K562 (cell line): Measurements from ENCODE around the gene MIDN. TPM values are rescaled to one million over a fixed set of nuclear protein-coding genes. Genes with fewer than 3 reads are reported as not detected.

Source experiments
- ARID2 ChIP-seq: fragments of 450-650 bp; IDR thresholded peaks from 2 replicates; pipeline ENCODE4 v1.6.1; 2017; ENCODE audit warnings: antibody characterized with exemption, mild to moderate bottlenecking
- ATF7 ChIP-seq: fragments of 450-650 bp; IDR thresholded peaks from 2 replicates; pipeline ENCODE4 v1.7.1; 2014; ENCODE audit warnings: mild to moderate bottlenecking, moderate library complexity
- FOXA3 ChIP-seq, 2 experiments: fragments of 450-650 bp in 1 of 2; sonication (generic) in 1 of 2; formaldehyde crosslinking; IDR thresholded peaks in 1 of 2; conservative IDR thresholded peaks in 1 of 2; 2 replicates each; pipeline versions ENCODE4 v1.4.0 to v1.8.0; 2020 to 2022; ENCODE audit warnings: mild to moderate bottlenecking in 2 of 2, missing genetic modification reagents in 1 of 2
- FOXP1 ChIP-seq: sonication (generic); formaldehyde crosslinking; IDR thresholded peaks from 2 replicates; pipeline ENCODE4 v1.8.0; 2022; ENCODE audit warnings: mild to moderate bottlenecking, missing genetic modification reagents
- GATAD2A ChIP-seq: fragments of 450-650 bp; IDR thresholded peaks from 2 replicates; pipeline ENCODE4 v1.6.1; 2017
- JUND ChIP-seq, 2 experiments: IDR thresholded peaks; 2 replicates in 1 of 2; 3 replicates in 1 of 2; pipeline ENCODE4 v1.6.1; 2011; ENCODE audit warnings: borderline replicate concordance in 2 of 2, low read depth in 2 of 2, low read length in 2 of 2, improper control_type of control experiment in 1 of 2, missing biosample characterization in 1 of 2, missing genetic modification characterization in 1 of 2, missing genetic modification reagents in 1 of 2
- KLF16 ChIP-seq: IDR thresholded peaks from 2 replicates; pipeline ENCODE4 v1.6.1; 2016; ENCODE audit warnings: antibody characterized with exemption
- TEAD4 ChIP-seq, 2 experiments: sonication (generic) in 1 of 2; formaldehyde crosslinking in 1 of 2; IDR thresholded peaks; 2 replicates each; pipeline versions ENCODE4 v1.6.1 to v1.8.0; 2012 to 2022; ENCODE audit warnings: borderline replicate concordance in 1 of 2, inconsistent platforms in 1 of 2, low read length in 1 of 2, mild to moderate bottlenecking in 1 of 2, missing genetic modification reagents in 1 of 2
- ZNF436 ChIP-seq: fragments of 250-450, 450-650 bp; sonication (Bioruptor Pico); formaldehyde crosslinking; IDR thresholded peaks from 2 replicates; pipeline ENCODE4 v1.7.0; 2020; ENCODE audit warnings: mild to moderate bottlenecking
- polyA plus RNA-seq, 8 experiments: library from polyadenylated mRNA; depleted of rRNA in 4 of 8; stranded (reverse) in 5 of 8; unstranded in 3 of 8; fragments of >200 nt; fragmentation: Nextera tagmentation in 2 of 8; fragmentation: Illumina TruSeq in 1 of 8; extraction: Ambion mirVana in 2 of 8; extraction: Trizol in 1 of 8; gene quantifications; 2 replicates each; pipeline versions ENCODE4 v1.2.1 to v1.2.3, GENCODE V29; 2011 to 2014; ENCODE audit warnings: inconsistent platforms in 1 of 8, missing spikeins in 1 of 8
- total RNA-seq, 7 experiments: library from RNA; depleted of rRNA in 6 of 7; stranded (reverse); fragments of >200 nt in 6 of 7; fragmentation: Illumina TruSeq in 2 of 7; extraction: Trizol in 2 of 7; gene quantifications; 2 replicates each; pipeline versions ENCODE4 v1.2.1 to v1.2.3, GENCODE V29; 2011 to 2021; ENCODE audit warnings: low replicate concordance in 1 of 7
- TF ChIP-seq, protein P1 (sequence below), 2 experiments: fragments of 250-450 bp in 1 of 2; fragments of 450-650 bp in 1 of 2; sonication (Bioruptor Pico) in 1 of 2; IDR thresholded peaks; 2 replicates each; pipeline versions ENCODE4 v1.6.1 to v1.8.0; 2016 to 2021; ENCODE audit warnings: mild to moderate bottlenecking in 2 of 2, moderate library complexity in 2 of 2, missing compliant biosample characterization in 1 of 2, missing genetic modification characterization in 1 of 2
- TF ChIP-seq, protein P2 (sequence below): fragments of 200-800 bp; sonication (Bioruptor generic); IDR thresholded peaks from 2 replicates; pipeline ENCODE4 v1.6.1; 2017; ENCODE audit warnings: missing genetic modification characterization, missing compliant biosample characterization
- TF ChIP-seq, protein P3 (sequence below): fragments of 200-800 bp; sonication (Bioruptor generic); IDR thresholded peaks from 2 replicates; pipeline ENCODE4 v1.6.1; 2017; ENCODE audit warnings: missing genetic modification characterization, missing compliant biosample characterization
- TF ChIP-seq, protein P4 (sequence below): sonication (generic); formaldehyde crosslinking; IDR thresholded peaks from 2 replicates; pipeline ENCODE4 v1.8.0; 2022; ENCODE audit warnings: missing genetic modification reagents, mild to moderate bottlenecking, moderate library complexity, borderline replicate concordance
- TF ChIP-seq, protein P5 (sequence below): sonication (generic); formaldehyde crosslinking; IDR thresholded peaks from 2 replicates; pipeline ENCODE4 v1.8.0; 2023; ENCODE audit warnings: missing genetic modification reagents, mild to moderate bottlenecking, borderline replicate concordance

MIDN gene
- total and polyA plus RNA-seq, 9 of the 15 experiments (the other 6 are each of a cell fraction or from before 2014, with no cell fraction given), result 0.17 to 120 (median 10.1) TPM

DNA sequence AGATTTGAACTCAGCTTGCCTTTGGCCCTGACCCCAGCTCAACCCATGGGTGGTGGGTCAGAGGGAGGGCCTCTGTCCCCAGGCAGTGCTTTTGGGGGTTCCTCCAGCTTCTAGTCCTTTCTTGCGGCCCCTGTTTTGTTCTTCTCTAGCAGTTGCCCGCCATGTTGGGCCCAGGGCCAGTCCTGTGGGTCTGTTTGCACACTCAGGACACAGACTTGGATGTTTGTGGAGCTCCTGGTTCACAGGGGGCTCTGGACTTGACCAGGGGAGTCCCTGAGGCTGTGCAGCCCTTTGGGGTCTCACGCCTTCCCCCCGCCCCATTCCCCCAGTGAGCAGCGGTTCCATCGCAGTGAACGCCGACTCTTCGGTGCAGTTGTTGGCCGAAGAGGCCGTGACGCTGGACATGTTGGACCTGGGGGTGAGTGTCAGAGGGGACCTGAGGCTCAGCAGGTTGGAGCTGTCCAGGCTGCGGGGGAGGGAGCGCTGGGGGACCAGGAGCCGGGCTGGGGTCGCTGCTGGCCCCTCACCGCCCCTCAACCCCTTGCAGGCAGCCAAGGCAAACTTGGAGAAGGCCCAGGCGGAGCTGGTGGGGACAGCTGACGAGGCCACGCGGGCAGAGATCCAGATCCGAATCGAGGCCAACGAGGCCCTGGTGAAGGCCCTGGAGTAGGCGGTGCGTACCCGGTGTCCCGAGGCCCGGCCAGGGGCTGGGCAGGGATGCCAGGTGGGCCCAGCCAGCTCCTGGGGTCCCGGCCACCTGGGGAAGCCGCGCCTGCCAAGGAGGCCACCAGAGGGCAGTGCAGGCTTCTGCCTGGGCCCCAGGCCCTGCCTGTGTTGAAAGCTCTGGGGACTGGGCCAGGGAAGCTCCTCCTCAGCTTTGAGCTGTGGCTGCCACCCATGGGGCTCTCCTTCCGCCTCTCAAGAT lies 4.4 kb upstream of the MIDN start (continued):
- peak in 1 of 2 experiments; percentile 56; a peak in 1 of 4 replicates for TF ChIP-seq FOXA3 (CRISPR knock-in tag; conservative IDR thresholded peaks at IDR 0.05 in 1 of 2, IDR thresholded peaks at IDR 0.05 in 1 of 2)
- TF ChIP-seq GATAD2A, result 0 out of 2 replicates have a peak, but pooled peaks have one; percentile 29
- TF ChIP-seq, protein P1, sequence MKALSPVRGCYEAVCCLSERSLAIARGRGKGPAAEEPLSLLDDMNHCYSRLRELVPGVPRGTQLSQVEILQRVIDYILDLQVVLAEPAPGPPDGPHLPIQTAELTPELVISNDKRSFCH (CRISPR knock-in tag; IDR thresholded peaks at IDR 0.05), result no peak
- TF ChIP-seq, protein P1 (tag; IDR thresholded peaks at IDR 0.05), result 0 out of 2 replicates have a peak, but pooled peaks have one; percentile 36
- TF ChIP-seq, protein P2, sequence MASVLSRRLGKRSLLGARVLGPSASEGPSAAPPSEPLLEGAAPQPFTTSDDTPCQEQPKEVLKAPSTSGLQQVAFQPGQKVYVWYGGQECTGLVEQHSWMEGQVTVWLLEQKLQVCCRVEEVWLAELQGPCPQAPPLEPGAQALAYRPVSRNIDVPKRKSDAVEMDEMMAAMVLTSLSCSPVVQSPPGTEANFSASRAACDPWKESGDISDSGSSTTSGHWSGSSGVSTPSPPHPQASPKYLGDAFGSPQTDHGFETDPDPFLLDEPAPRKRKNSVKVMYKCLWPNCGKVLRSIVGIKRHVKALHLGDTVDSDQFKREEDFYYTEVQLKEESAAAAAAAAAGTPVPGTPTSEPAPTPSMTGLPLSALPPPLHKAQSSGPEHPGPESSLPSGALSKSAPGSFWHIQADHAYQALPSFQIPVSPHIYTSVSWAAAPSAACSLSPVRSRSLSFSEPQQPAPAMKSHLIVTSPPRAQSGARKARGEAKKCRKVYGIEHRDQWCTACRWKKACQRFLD (CRISPR knock-in tag), result no peak
- TF ChIP-seq, protein P3, sequence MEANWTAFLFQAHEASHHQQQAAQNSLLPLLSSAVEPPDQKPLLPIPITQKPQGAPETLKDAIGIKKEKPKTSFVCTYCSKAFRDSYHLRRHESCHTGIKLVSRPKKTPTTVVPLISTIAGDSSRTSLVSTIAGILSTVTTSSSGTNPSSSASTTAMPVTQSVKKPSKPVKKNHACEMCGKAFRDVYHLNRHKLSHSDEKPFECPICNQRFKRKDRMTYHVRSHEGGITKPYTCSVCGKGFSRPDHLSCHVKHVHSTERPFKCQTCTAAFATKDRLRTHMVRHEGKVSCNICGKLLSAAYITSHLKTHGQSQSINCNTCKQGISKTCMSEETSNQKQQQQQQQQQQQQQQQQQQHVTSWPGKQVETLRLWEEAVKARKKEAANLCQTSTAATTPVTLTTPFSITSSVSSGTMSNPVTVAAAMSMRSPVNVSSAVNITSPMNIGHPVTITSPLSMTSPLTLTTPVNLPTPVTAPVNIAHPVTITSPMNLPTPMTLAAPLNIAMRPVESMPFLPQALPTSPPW (CRISPR knock-in tag), result peak; percentile 16; the same call in 1 of the 2 replicates
- TF ChIP-seq ZNF436 (CRISPR knock-in tag), result no peak
- TF ChIP-seq ARID2, result peak; percentile 42; the same call in 1 of the 2 replicates
- TF ChIP-seq TEAD4 (IDR thresholded peaks at IDR 0.05; ENCODE audit: low read length), result no peak
- TF ChIP-seq TEAD4 (CRISPR knock-in tag; IDR thresholded peaks at IDR 0.05; ENCODE audit: borderline replicate concordance), result no peak
- peak; percentile 46; the same call in 1 of the 2 replicates for TF ChIP-seq ATF7
- TF ChIP-seq, protein P4, sequence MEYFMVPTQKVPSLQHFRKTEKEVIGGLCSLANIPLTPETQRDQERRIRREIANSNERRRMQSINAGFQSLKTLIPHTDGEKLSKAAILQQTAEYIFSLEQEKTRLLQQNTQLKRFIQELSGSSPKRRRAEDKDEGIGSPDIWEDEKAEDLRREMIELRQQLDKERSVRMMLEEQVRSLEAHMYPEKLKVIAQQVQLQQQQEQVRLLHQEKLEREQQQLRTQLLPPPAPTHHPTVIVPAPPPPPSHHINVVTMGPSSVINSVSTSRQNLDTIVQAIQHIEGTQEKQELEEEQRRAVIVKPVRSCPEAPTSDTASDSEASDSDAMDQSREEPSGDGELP (CRISPR knock-in tag), result peak; percentile 79
- TF ChIP-seq JUND (IDR thresholded peaks at IDR 0.05; ENCODE audit: borderline replicate concordance, low read depth, low read length), result peak; percentile 55
- no peak for TF ChIP-seq JUND (tag; IDR thresholded peaks at IDR 0.05; ENCODE audit: borderline replicate concordance, low read depth, low read length)
- TF ChIP-seq FOXP1 (CRISPR knock-in tag), result no peak
- peak; percentile 49; the same call in 1 of the 2 replicates for TF ChIP-seq KLF16
- TF ChIP-seq, protein P5, sequence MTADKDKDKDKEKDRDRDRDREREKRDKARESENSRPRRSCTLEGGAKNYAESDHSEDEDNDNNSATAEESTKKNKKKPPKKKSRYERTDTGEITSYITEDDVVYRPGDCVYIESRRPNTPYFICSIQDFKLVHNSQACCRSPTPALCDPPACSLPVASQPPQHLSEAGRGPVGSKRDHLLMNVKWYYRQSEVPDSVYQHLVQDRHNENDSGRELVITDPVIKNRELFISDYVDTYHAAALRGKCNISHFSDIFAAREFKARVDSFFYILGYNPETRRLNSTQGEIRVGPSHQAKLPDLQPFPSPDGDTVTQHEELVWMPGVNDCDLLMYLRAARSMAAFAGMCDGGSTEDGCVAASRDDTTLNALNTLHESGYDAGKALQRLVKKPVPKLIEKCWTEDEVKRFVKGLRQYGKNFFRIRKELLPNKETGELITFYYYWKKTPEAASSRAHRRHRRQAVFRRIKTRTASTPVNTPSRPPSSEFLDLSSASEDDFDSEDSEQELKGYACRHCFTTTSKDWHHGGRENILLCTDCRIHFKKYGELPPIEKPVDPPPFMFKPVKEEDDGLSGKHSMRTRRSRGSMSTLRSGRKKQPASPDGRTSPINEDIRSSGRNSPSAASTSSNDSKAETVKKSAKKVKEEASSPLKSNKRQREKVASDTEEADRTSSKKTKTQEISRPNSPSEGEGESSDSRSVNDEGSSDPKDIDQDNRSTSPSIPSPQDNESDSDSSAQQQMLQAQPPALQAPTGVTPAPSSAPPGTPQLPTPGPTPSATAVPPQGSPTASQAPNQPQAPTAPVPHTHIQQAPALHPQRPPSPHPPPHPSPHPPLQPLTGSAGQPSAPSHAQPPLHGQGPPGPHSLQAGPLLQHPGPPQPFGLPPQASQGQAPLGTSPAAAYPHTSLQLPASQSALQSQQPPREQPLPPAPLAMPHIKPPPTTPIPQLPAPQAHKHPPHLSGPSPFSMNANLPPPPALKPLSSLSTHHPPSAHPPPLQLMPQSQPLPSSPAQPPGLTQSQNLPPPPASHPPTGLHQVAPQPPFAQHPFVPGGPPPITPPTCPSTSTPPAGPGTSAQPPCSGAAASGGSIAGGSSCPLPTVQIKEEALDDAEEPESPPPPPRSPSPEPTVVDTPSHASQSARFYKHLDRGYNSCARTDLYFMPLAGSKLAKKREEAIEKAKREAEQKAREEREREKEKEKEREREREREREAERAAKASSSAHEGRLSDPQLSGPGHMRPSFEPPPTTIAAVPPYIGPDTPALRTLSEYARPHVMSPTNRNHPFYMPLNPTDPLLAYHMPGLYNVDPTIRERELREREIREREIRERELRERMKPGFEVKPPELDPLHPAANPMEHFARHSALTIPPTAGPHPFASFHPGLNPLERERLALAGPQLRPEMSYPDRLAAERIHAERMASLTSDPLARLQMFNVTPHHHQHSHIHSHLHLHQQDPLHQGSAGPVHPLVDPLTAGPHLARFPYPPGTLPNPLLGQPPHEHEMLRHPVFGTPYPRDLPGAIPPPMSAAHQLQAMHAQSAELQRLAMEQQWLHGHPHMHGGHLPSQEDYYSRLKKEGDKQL (CRISPR knock-in tag), result no peak
